Bronchial epithelial cell (primary cell): ENCODE results near the gene APOL4. TPM values are rescaled to one million over a fixed set of nuclear protein-coding genes. Genes with fewer than 3 reads are reported as not detected.

Experiments used
- DNase-seq: peaks from one replicate; pipeline ENCODE4 v3.0.0-alpha.2; 2010; ENCODE audit warnings: low read depth
- FAIRE-seq: peaks from 2 replicates; lab custom pipeline; 2011; peaks lifted over from hg19 to GRCh38; lab: Jason Lieb, UNC
- H3K27me3 ChIP-seq: 2 replicates; pipeline ENCODE4 v1.5.1; 2011; ENCODE audit warnings: low read length; ENCODE audit not compliant: control insufficient read depth, insufficient read depth
- H3K36me3 ChIP-seq: 2 replicates; pipeline ENCODE4 v1.5.1; 2011; ENCODE audit warnings: low read length; ENCODE audit not compliant: control insufficient read depth, insufficient read depth
- H3K4me3 ChIP-seq: 2 replicates; pipeline ENCODE4 v1.5.1; 2011; ENCODE audit warnings: mild to moderate bottlenecking, low read depth, low read length, control low read depth
- CTCF ChIP-seq: IDR thresholded peaks from 2 replicates; pipeline ENCODE4 v1.5.1; 2011; ENCODE audit warnings: mild to moderate bottlenecking, moderate library complexity, low read length, control low read depth, inconsistent platforms; ENCODE audit not compliant: insufficient read depth, severe bottlenecking
- total RNA-seq: library from RNA; depleted of rRNA; stranded (reverse); fragments of >200 nt; gene quantifications from 2 replicates; pipeline ENCODE4 v1.2.1, GENCODE V29; 2014

APOL4 gene
- total RNA-seq, 1 donor from 2014 or later: under 0.01 TPM

GRCh38 chr22:36222887-36223450, 21.4 kb upstream of the APOL4 start:
- peaks cover 2% of the 10 kb centered on the region for H3K27me3 ChIP-seq
- DNase-seq: no peak
- FAIRE-seq: peak; percentile 43
- H3K4me3 ChIP-seq: no peak overlapping the region
- no peak for TF ChIP-seq CTCF
- H3K36me3 ChIP-seq: no peaks in the 10 kb centered on the region

- Histone ChIP-seq H3K4me3 (no peak overlapping the region), H3K36me3 (no peaks in the 10 kb centered on the region), H3K27me3 (peaks cover 2% of the 10 kb centered on the region)
- DNase-seq (peak; percentile 38), FAIRE-seq (peak; percentile 28)
- TF ChIP-seq CTCF: peak; percentile 86
Observed at GRCh38 chr22:36221799-36222751, 20.5 kb upstream of the APOL4 start.

GRCh38 chr22:36220451-36220921, 18.9 kb upstream of the APOL4 start:
- Histone ChIP-seq H3K4me3 (no peak overlapping the region), H3K27me3 (peaks cover 2% of the 10 kb centered on the region), H3K36me3 (no peaks in the 10 kb centered on the region)
- TF ChIP-seq CTCF: no peak
- peak; percentile 91 for FAIRE-seq
- no peak for DNase-seq

GRCh38 chr22:36218648-36219193, 17.1 kb upstream of the APOL4 start:
- no peak for DNase-seq
- H3K36me3 ChIP-seq: no peaks in the 10 kb centered on the region
- no peak for FAIRE-seq
- no peak overlapping the region for H3K4me3 ChIP-seq
- no peak for TF ChIP-seq CTCF
- H3K27me3 ChIP-seq: peaks cover 10% of the 10 kb centered on the region

- H3K4me3 ChIP-seq: no peak overlapping the region
- DNase-seq: no peak
- peaks cover 13% of the 10 kb centered on the region for H3K27me3 ChIP-seq
- no peaks in the 10 kb centered on the region for H3K36me3 ChIP-seq
- TF ChIP-seq CTCF: no peak
- no peak for FAIRE-seq
Observed at GRCh38 chr22:36215981-36216380, 14.4 kb upstream of the APOL4 start.
